Ovary (tissue), 9 donors: Measurements from ENCODE around the gene RCAN3. TPM values are rescaled to one million over a fixed set of nuclear protein-coding genes. Genes with fewer than 3 reads are reported as not detected.
"Not testable (repeated sequence)": the region's sequence is repeated elsewhere in the genome, so short reads cannot be mapped to it uniquely, and the experiment has no call there.

Source experiments
- DNase-seq, 5 donors: peaks; one replicate each; pipeline ENCODE4 v3.0.0-alpha.2; 2019 to 2020
- H3K27ac ChIP-seq, 2 donors: fragments of 200-600 bp; one replicate each; pipeline versions ENCODE4 v1.5.1 to v1.8.0; 2019 to 2022
- H3K27me3 ChIP-seq: fragments of 200-600 bp; one replicate; pipeline ENCODE4 v1.8.0; 2022
- H3K36me3 ChIP-seq: fragments of 200-600 bp; sonication (generic); one replicate; pipeline ENCODE4 v1.5.1; 2019
- H3K4me1 ChIP-seq: one replicate; pipeline ENCODE4 v1.8.1; 2013; ENCODE audit warnings: mild to moderate bottlenecking, moderate library complexity; ENCODE audit not compliant: insufficient read depth
- H3K4me3 ChIP-seq: fragments of 200-600 bp; sonication (generic); one replicate; pipeline ENCODE4 v1.5.1; 2017
- H3K9me3 ChIP-seq, 2 donors: fragments of 200-600 bp in 1 of 2; sonication (generic) in 1 of 2; one replicate each; pipeline versions ENCODE4 v1.5.1 to v1.8.1; 2013 to 2019; ENCODE audit warnings: mild to moderate bottlenecking in 1 of 2, moderate library complexity in 1 of 2
- EP300 ChIP-seq: sonication (generic); formaldehyde crosslinking; IDR thresholded peaks from one replicate; pipeline ENCODE4 v1.6.1; 2017; ENCODE audit warnings: antibody characterized with exemption
- POLR2A ChIP-seq: fragments of 450-650 bp; IDR thresholded peaks from one replicate; pipeline ENCODE4 v1.6.1; 2017; ENCODE audit warnings: antibody characterized with exemption, mild to moderate bottlenecking, moderate library complexity
- WGBS, 3 donors: extraction: QIAGEN DNeasy Blood & Tissue Kit in 1 of 3; methylation state at CpG; one replicate each; pipeline versions ENCODE4 v1.1.5 to v1.1.7; 2013 to 2017; 5-methylcytosine and 5-hydroxymethylcytosine counted together
- intact Hi-C, 4 donors: fragments of 100-400 bp; cut with DNase I; formaldehyde crosslinking; loops; one replicate each; pipeline versions ENCODE4 v1.11.0 to v1.15.1; 2022 to 2023
- polyA plus RNA-seq, 2 donors: library from polyadenylated mRNA; stranded (reverse); fragments of 200-250 nt in 1 of 2; fragments of 350-450 nt in 1 of 2; fragmentation: Illumina TruSeq in 1 of 2; extraction: RNeasy Lipid Tissue Mini Kit (QIAGEN cat#74804) in 1 of 2; gene quantifications; one replicate each; pipeline ENCODE4 v1.2.3, GENCODE V29; 2013 to 2014
- total RNA-seq, 7 donors: library from RNA; depleted of rRNA in 2 of 7; stranded (reverse); fragments of >200 nt in 2 of 7; fragmentation: NEBNext Ultra II Directional in 3 of 7; extraction: Animal tissue kit (Norgen Biotek cat#: 25700) in 3 of 7; gene quantifications; one replicate each; pipeline versions ENCODE4 v1.1.0 to v1.2.4, GENCODE V29; 2016 to 2023
- TF ChIP-seq, protein P1 (sequence below), 3 donors: fragments of 450-650 bp in 2 of 3; fragments of 200-600 bp in 1 of 3; IDR thresholded peaks; one replicate each; pipeline versions ENCODE4 v1.5.1 to v1.8.0; 2016 to 2022; ENCODE audit warnings: antibody characterized with exemption in 3 of 3, mild to moderate bottlenecking in 1 of 3
- donor health status: DM: no; HTN: no; CAD: no; lungs with moderate emphysema.
- donor health status: DM: no; HTN: no; CAD: no.
- donor health status: Bipolar disorder and iron deficiency.
- donor health status: DM: yes; HTN: yes; CAD: no.
- donor health status: DM: no; HTN: no; CAD: no.
- donor health status: DM: yes; HTN: yes; CAD: no.

Gene RCAN3
- total and polyA plus RNA-seq, 9 donors, result 0.25 to 12.4 (median 2.1) TPM

DNA sequence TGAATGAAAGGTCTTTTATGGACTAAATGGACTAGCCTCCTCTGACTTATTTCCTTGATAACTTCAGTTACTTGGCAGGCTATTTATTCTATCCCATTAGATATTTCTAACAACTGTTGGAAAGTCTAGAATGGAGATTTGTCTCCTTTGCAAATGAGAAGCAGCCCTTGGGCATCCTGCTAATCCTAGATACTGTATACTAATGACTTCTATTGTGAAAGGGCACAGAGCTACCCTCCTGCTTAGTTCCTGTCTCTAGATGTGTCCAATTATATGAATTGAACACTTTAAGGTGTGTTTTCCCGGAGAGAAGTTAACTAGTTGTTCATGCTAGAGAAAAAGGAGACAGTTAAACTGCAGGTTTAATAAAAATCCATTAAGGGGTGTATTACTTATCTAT lies 43.0 kb downstream of the RCAN3 start:
- H3K4me1 ChIP-seq, result no peaks in the 10 kb centered on the region
- 55 to 60% (median 59%) methylated on average over 1 of the region's 1 CpG for WGBS, 3 donors
- no peaks in the 10 kb centered on the region for H3K27me3 ChIP-seq
- H3K4me3 ChIP-seq, result no peak overlapping the region
- no peak for TF ChIP-seq EP300
- TF ChIP-seq POLR2A, result no peak
- TF ChIP-seq, protein P1, sequence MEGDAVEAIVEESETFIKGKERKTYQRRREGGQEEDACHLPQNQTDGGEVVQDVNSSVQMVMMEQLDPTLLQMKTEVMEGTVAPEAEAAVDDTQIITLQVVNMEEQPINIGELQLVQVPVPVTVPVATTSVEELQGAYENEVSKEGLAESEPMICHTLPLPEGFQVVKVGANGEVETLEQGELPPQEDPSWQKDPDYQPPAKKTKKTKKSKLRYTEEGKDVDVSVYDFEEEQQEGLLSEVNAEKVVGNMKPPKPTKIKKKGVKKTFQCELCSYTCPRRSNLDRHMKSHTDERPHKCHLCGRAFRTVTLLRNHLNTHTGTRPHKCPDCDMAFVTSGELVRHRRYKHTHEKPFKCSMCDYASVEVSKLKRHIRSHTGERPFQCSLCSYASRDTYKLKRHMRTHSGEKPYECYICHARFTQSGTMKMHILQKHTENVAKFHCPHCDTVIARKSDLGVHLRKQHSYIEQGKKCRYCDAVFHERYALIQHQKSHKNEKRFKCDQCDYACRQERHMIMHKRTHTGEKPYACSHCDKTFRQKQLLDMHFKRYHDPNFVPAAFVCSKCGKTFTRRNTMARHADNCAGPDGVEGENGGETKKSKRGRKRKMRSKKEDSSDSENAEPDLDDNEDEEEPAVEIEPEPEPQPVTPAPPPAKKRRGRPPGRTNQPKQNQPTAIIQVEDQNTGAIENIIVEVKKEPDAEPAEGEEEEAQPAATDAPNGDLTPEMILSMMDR (IDR thresholded peaks at IDR 0.05), result no peak
- no peak overlapping the region for H3K27ac ChIP-seq
- H3K36me3 ChIP-seq, result no peaks in the 10 kb centered on the region
- intact Hi-C loops, result no loop called here
- no peak for DNase-seq
- H3K9me3 ChIP-seq, result no peaks in the 10 kb centered on the region

DNA sequence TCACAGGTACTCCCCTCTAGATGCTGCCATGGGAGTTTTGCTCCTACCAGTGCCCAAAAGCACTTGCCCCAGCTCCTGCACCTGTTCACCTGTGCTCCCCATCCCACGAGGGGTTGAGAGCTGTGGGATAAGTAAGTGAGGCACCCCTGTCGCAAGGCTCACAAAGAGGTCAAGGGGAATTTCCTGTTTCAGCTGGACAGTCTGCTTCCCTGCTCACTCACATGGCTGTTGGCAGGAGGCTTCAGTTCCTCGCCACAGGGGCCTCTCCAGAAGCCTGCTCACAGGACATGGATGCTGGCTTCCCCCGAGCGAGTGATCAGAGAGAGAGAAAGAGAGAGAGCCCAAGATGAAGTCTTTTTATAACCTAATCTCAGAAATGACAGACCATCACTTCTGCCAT lies 44.6 kb downstream of the RCAN3 start:
- Histone ChIP-seq H3K27ac (no peak overlapping the region), H3K4me3 (no peak overlapping the region), H3K36me3 (no peaks in the 10 kb centered on the region), H3K27me3 (no peaks in the 10 kb centered on the region), H3K4me1 (no peaks in the 10 kb centered on the region), H3K9me3 (no peaks in the 10 kb centered on the region)
- TF ChIP-seq, protein P1 (IDR thresholded peaks at IDR 0.05), result no peak
- TF ChIP-seq EP300, result no peak
- no peak for TF ChIP-seq POLR2A
- 63 to 82% (median 79%) methylated on average over 5 of the region's 5 CpGs for WGBS, 3 donors
- DNase-seq, result no peak
- intact Hi-C loops, result no loop called here

DNA sequence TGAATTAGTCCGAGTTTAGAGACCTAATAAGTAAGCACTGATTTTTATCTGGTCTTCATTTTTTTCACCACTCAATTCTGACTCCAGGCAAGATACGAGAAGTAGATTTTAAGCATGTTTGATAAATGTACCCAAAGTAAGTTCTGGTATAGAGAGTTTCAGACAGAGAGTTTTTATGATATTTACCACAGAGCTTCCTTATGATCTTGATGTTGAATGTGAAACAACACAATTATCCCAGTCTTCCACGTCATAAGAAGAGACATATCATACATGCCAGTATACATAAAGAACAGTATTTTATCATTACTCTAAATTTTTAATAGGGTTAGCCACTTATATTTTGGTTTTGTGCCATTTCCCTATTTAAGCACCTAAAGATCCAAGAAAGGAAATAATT lies 45.4 kb downstream of the RCAN3 start:
- WGBS, 3 donors, result 66 to 76% (median 71%) methylated on average over 3 of the region's 3 CpGs
- intact Hi-C loops, result no loop called here

DNA sequence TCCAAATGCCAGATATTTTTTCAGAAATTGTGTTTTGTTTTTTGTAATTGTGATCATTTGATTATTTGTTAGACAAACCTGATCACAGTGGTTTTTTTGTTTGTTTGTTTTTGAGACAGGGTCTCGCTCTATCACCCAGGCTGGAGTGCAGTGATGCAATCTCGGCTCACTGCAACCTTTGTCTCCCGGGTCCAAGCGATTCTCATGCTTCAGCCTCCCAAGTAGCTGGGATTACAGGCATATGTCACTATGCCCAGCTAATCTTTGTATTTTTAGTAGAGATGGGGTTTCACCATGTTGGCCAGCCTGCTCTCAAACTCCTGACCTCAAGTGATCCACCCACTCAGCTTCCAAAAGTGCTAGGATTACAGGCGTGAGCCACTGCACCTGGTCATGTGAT lies 46.6 kb downstream of the RCAN3 start:
- H3K27me3 ChIP-seq, H3K4me1 ChIP-seq, H3K36me3 ChIP-seq, H3K4me3 ChIP-seq, H3K27ac ChIP-seq, H3K9me3 ChIP-seq, DNase-seq, intact Hi-C loops: not testable (repeated sequence)
- 61 to 71% (median 65%) methylated on average over 5 of the region's 5 CpGs for WGBS, 3 donors

More for the DNA sequence above, 45.4 kb downstream of the RCAN3 start:
- no peaks in the 10 kb centered on the region for H3K27me3 ChIP-seq
- no peaks in the 10 kb centered on the region for H3K9me3 ChIP-seq
- DNase-seq, result no peak
- H3K27ac ChIP-seq, result no peak overlapping the region
- no peak overlapping the region for H3K4me3 ChIP-seq
- no peak for TF ChIP-seq EP300
- no peaks in the 10 kb centered on the region for H3K4me1 ChIP-seq
- no peaks in the 10 kb centered on the region for H3K36me3 ChIP-seq

DNA sequence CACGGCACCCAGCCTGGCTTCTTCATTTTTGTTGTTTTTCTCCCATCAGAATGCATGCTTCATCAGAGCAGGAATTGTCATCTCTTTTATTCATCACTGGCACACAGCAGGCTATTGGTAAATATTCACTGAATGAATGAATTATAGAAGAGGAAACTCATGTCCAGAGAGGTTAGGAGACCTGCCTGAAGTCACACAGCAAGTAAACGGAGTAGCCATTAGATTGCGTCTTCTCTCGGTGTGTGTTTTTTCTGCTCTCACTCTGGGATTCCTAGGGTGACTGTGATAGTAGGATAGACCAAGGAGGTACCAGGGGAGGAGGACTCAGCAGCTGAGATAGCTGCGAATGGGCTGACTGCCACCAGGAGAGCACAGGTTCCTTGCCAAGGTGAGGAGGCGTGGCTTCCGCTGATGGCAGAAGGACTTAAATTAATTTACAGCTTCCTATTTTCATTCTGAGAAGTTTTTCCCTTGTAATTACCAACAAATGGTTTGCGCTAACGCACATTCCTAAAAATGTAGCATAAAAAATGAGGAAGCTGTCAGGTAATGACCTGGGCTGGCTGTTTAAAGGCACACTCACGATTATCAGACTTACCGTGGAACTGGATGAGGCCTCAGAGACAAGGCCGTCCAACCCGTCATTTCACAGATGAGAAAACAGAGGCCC lies 48.8 kb downstream of the RCAN3 start:
- WGBS, 3 donors, result 74 to 78% (median 74%) methylated on average over 13 of the region's 13 CpGs
- Histone ChIP-seq H3K36me3 (no peaks in the 10 kb centered on the region), H3K4me1 (no peaks in the 10 kb centered on the region), H3K4me3 (no peak overlapping the region), H3K27ac (no peak overlapping the region), H3K9me3 (no peaks in the 10 kb centered on the region), H3K27me3 (no peaks in the 10 kb centered on the region)
- TF ChIP-seq EP300 (no peak), POLR2A (no peak)
- TF ChIP-seq, protein P1 (IDR thresholded peaks at IDR 0.05), result no peak
- no peak for DNase-seq
- intact Hi-C loops, result no loop called here
